ENCODE measurements around the gene UBAP2.

The UBAP2 gene

DNA sequence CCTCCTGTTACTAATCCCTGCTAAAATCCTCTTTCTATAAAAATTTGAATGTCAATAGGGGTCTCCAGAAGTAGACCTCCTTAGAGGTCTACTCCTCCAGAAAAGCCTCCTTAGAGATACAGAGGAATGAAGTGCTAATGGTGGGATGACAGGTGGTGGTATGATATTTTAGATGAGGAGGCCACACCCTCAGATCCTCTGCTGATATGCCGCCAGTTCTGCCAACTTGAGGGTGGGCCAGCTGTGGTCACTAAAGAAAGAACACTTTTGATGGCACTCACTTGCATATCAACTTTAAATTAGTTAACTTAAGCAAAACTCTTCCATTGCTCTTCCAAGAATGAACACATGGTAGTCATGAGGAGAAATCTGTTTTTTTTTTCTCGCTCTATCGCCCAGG, 16.9 kb upstream of the UBAP2 start:
- TF ChIP-seq EZH2phosphoT487 (IDR thresholded peaks at IDR 0.05; ENCODE audit: borderline replicate concordance, low read length) = no peak
- TF ChIP-seq CTCF (IDR thresholded peaks at IDR 0.05; ENCODE audit: low read depth, low read length, poor library complexity, severe bottlenecking) = no peak
- no peaks in the 10 kb centered on the region for H3K9me2 ChIP-seq (replicated peaks; ENCODE audit: control insufficient read depth, low read length)
- no peaks in the 10 kb centered on the region for H3K9me3 ChIP-seq (ENCODE audit: control insufficient read depth, insufficient read depth, low read length)
- no peaks in the 10 kb centered on the region for H3K79me2 ChIP-seq (ENCODE audit: control insufficient read depth, low read length)
- H3K36me3 ChIP-seq (ENCODE audit: control insufficient read depth, low read length) = no peaks in the 10 kb centered on the region
- H3K4me1 ChIP-seq (ENCODE audit: control insufficient read depth, low read length) = no peaks in the 10 kb centered on the region
- no peaks in the 10 kb centered on the region for H4K20me1 ChIP-seq (ENCODE audit: control insufficient read depth, insufficient read depth, low read depth, low read length)
- no peaks in the 10 kb centered on the region for H3F3A ChIP-seq (ENCODE audit: control insufficient read depth, insufficient read depth)
- H3K27ac ChIP-seq (ENCODE audit: low read depth, low read length) = no peak overlapping the region
- H3K4me3 ChIP-seq (ENCODE audit: low read length) = no peak overlapping the region
- no peak overlapping the region for H3K4me2 ChIP-seq (ENCODE audit: low read length)
- H3K27me3 ChIP-seq (ENCODE audit: control insufficient read depth, low read length) = no peaks in the 10 kb centered on the region

GRCh38 chr9:34059954-34060353, 11.3 kb upstream of the UBAP2 start:
- Histone ChIP-seq H3K9me3 (ENCODE audit: control insufficient read depth, insufficient read depth, low read length) (no peaks in the 10 kb centered on the region), H3K4me3 (ENCODE audit: low read length) (no peak overlapping the region), H3K27ac (ENCODE audit: low read depth, low read length) (no peak overlapping the region), H3K4me1 (ENCODE audit: control insufficient read depth, low read length) (no peaks in the 10 kb centered on the region), H3K9me2 (replicated peaks; ENCODE audit: control insufficient read depth, low read length) (no peaks in the 10 kb centered on the region), H3K27me3 (ENCODE audit: control insufficient read depth, low read length) (0 out of 2 replicates have a peak, but pooled peaks cover 5% of the 10 kb centered on the region), H3F3A (ENCODE audit: control insufficient read depth, insufficient read depth) (no peaks in the 10 kb centered on the region), H3K79me2 (ENCODE audit: control insufficient read depth, low read length) (no peaks in the 10 kb centered on the region), H3K4me2 (ENCODE audit: low read length) (no peak overlapping the region), H4K20me1 (ENCODE audit: control insufficient read depth, insufficient read depth, low read depth, low read length) (no peaks in the 10 kb centered on the region), H3K36me3 (ENCODE audit: control insufficient read depth, low read length) (no peaks in the 10 kb centered on the region)
- TF ChIP-seq EZH2phosphoT487 (IDR thresholded peaks at IDR 0.05; ENCODE audit: borderline replicate concordance, low read length) (no peak), CTCF (IDR thresholded peaks at IDR 0.05; ENCODE audit: low read depth, low read length, poor library complexity, severe bottlenecking) (no peak)

- Histone ChIP-seq H3K9me3 (ENCODE audit: control insufficient read depth, insufficient read depth, low read length) (no peaks in the 10 kb centered on the region), H4K20me1 (ENCODE audit: control insufficient read depth, insufficient read depth, low read depth, low read length) (no peaks in the 10 kb centered on the region), H3K36me3 (ENCODE audit: control insufficient read depth, low read length) (no peaks in the 10 kb centered on the region), H3K27me3 (ENCODE audit: control insufficient read depth, low read length) (0 out of 2 replicates have a peak, but pooled peaks cover 5% of the 10 kb centered on the region), H3K27ac (ENCODE audit: low read depth, low read length) (no peak overlapping the region), H3F3A (ENCODE audit: control insufficient read depth, insufficient read depth) (no peaks in the 10 kb centered on the region), H3K4me2 (ENCODE audit: low read length) (no peak overlapping the region), H3K4me3 (ENCODE audit: low read length) (no peak overlapping the region), H3K4me1 (ENCODE audit: control insufficient read depth, low read length) (no peaks in the 10 kb centered on the region), H3K9me2 (replicated peaks; ENCODE audit: control insufficient read depth, low read length) (no peaks in the 10 kb centered on the region), H3K79me2 (ENCODE audit: control insufficient read depth, low read length) (no peaks in the 10 kb centered on the region)
- TF ChIP-seq EZH2phosphoT487 (IDR thresholded peaks at IDR 0.05; ENCODE audit: borderline replicate concordance, low read length) (no peak), CTCF (IDR thresholded peaks at IDR 0.05; ENCODE audit: low read depth, low read length, poor library complexity, severe bottlenecking) (no peak)
These were observed 10.6 kb upstream of the UBAP2 start for GRCh38 chr9:34059281-34059680.
